Measurements from ENCODE around the gene PRSS21. TPM values are rescaled to one million over a fixed set of nuclear protein-coding genes. Genes with fewer than 3 reads are reported as not detected.

The PRSS21 gene
- total RNA-seq = not detected

GRCh38 chr16:2816751-2817339 lies at the start of gene PRSS21:
TSS of gene PRSS21 (plus strand) at chr16:2817237. CDS start at chr16:2817269, 32 bp downstream.
- DNase-seq = no peak

GRCh38 chr16:2767891-2768290 lies 49.1 kb upstream of the PRSS21 start:
- DNase-seq = no peak

GRCh38 chr16:2768403-2769089 lies 48.5 kb upstream of the PRSS21 start:
- DNase-seq = no peak

GRCh38 chr16:2769100-2769529 lies 47.9 kb upstream of the PRSS21 start:
- no peak for DNase-seq

GRCh38 chr16:2769675-2770056 lies 47.4 kb upstream of the PRSS21 start:
- DNase-seq = no peak

GRCh38 chr16:2770057-2770951 lies 46.7 kb upstream of the PRSS21 start:
- DNase-seq = no peak

- no peak for DNase-seq
Measured at GRCh38 chr16:2771496-2772402, 45.3 kb upstream of the PRSS21 start.

GRCh38 chr16:2773188-2773968 lies 43.7 kb upstream of the PRSS21 start:
- no peak for DNase-seq

GRCh38 chr16:2774161-2774891 lies 42.7 kb upstream of the PRSS21 start:
- no peak for DNase-seq

GRCh38 chr16:2775131-2775716 lies 41.8 kb upstream of the PRSS21 start:
- DNase-seq = no peak

- no peak for DNase-seq
Measured at GRCh38 chr16:2775765-2776499, 41.1 kb upstream of the PRSS21 start.

- DNase-seq = no peak
Measured at GRCh38 chr16:2776500-2777139, 40.4 kb upstream of the PRSS21 start.

- DNase-seq = peak; percentile 76
Measured at GRCh38 chr16:2777231-2777902, 39.7 kb upstream of the PRSS21 start, which contains the start of gene ELOB. TSS of gene ELOB (minus strand) at chr16:2777280. CDS start at chr16:2777239, 41 bp downstream.

GRCh38 chr16:2777903-2778629 lies 39.0 kb upstream of the PRSS21 start:
- DNase-seq = peak; percentile 13

- DNase-seq = no peak
Measured at GRCh38 chr16:2778630-2778958, 38.4 kb upstream of the PRSS21 start.

GRCh38 chr16:2779151-2779920 lies 37.7 kb upstream of the PRSS21 start:
- no peak for DNase-seq
